HUES6 (cell line): ENCODE results near the gene KRTAP4-11.
"Not testable (repeated sequence)": the region's sequence is repeated elsewhere in the genome, so short reads cannot be mapped to it uniquely, and the experiment has no call there.

Experiments used
- H3K27ac ChIP-seq: 2 replicates; pipeline ENCODE4 v1.7.0; 2013; ENCODE audit warnings: low read depth, mild to moderate bottlenecking, low read length, inconsistent platforms
- H3K27me3 ChIP-seq: 2 replicates; pipeline ENCODE4 v1.6.1; 2013; ENCODE audit warnings: low read length; ENCODE audit not compliant: control insufficient read depth, insufficient read depth
- H3K36me3 ChIP-seq: 2 replicates; pipeline ENCODE4 v1.6.1; 2013; ENCODE audit warnings: low read length; ENCODE audit not compliant: control insufficient read depth, insufficient read depth
- H3K4me1 ChIP-seq: 2 replicates; pipeline ENCODE4 v1.6.1; 2013; ENCODE audit warnings: low read length; ENCODE audit not compliant: control insufficient read depth, insufficient read depth
- H3K4me3 ChIP-seq: 2 replicates; pipeline ENCODE4 v1.5.1; 2013; ENCODE audit warnings: low read depth, low read length
- H3K9ac ChIP-seq: one replicate; pipeline ENCODE4 v1.6.1; 2013; ENCODE audit warnings: mild to moderate bottlenecking, low read length
- H3K9me3 ChIP-seq: 2 replicates; pipeline ENCODE4 v1.6.1; 2013; ENCODE audit warnings: low read depth, low read length; ENCODE audit not compliant: control insufficient read depth, insufficient read depth

Gene KRTAP4-11

GRCh38 chr17:41123292-41123990, 5.3 kb upstream of the KRTAP4-11 start:
- not testable (repeated sequence) for H3K9me3 ChIP-seq, H3K9ac ChIP-seq, H3K4me3 ChIP-seq, H3K36me3 ChIP-seq, H3K27ac ChIP-seq, H3K27me3 ChIP-seq, H3K4me1 ChIP-seq

GRCh38 chr17:41121742-41122141, 3.6 kb upstream of the KRTAP4-11 start:
- no peak overlapping the region for H3K9ac ChIP-seq
- no peaks in the 10 kb centered on the region for H3K36me3 ChIP-seq
- no peaks in the 10 kb centered on the region for H3K27me3 ChIP-seq
- H3K4me1 ChIP-seq, result no peaks in the 10 kb centered on the region
- H3K9me3 ChIP-seq, result no peaks in the 10 kb centered on the region
- H3K27ac ChIP-seq, result no peak overlapping the region
- no peak overlapping the region for H3K4me3 ChIP-seq

- not testable (repeated sequence) for H3K9me3 ChIP-seq, H3K4me1 ChIP-seq, H3K9ac ChIP-seq, H3K27ac ChIP-seq, H3K36me3 ChIP-seq, H3K4me3 ChIP-seq, H3K27me3 ChIP-seq
Measured at GRCh38 chr17:41119696-41120690, 1.8 kb upstream of the KRTAP4-11 start.

- no peak overlapping the region for H3K27ac ChIP-seq
- peaks cover 8% of the 10 kb centered on the region for H3K9me3 ChIP-seq
Measured at GRCh38 chr17:41118721-41119120, 548 bp upstream of the KRTAP4-11 start.

GRCh38 chr17:41116297-41116696, 1.9 kb downstream of the KRTAP4-11 start:
- H3K9me3 ChIP-seq, result peaks cover 22% of the 10 kb centered on the region

More at GRCh38 chr17:41118721-41119120, 548 bp upstream of the KRTAP4-11 start:
- Histone ChIP-seq H3K36me3 (no peaks in the 10 kb centered on the region), H3K27me3 (no peaks in the 10 kb centered on the region), H3K4me3 (no peak overlapping the region), H3K9ac (no peak overlapping the region), H3K4me1 (no peaks in the 10 kb centered on the region)

GRCh38 chr17:41111151-41111885, 6.9 kb downstream of the KRTAP4-11 start:
- Histone ChIP-seq H3K4me1 (peaks cover 8% of the 10 kb centered on the region; the same call in 1 of the 2 replicates), H3K27ac (no peak overlapping the region), H3K9me3 (peaks cover 27% of the 10 kb centered on the region), H3K36me3 (no peaks in the 10 kb centered on the region), H3K9ac (no peak overlapping the region), H3K4me3 (no peak overlapping the region), H3K27me3 (no peaks in the 10 kb centered on the region)

More at GRCh38 chr17:41116297-41116696, 1.9 kb downstream of the KRTAP4-11 start:
- Histone ChIP-seq H3K36me3 (no peaks in the 10 kb centered on the region), H3K4me3 (no peak overlapping the region), H3K27me3 (no peaks in the 10 kb centered on the region), H3K27ac (no peak overlapping the region), H3K9ac (no peak overlapping the region), H3K4me1 (no peaks in the 10 kb centered on the region)

- not testable (repeated sequence) for H3K27ac ChIP-seq, H3K36me3 ChIP-seq, H3K4me3 ChIP-seq, H3K4me1 ChIP-seq, H3K27me3 ChIP-seq, H3K9ac ChIP-seq
- H3K9me3 ChIP-seq, result peaks cover 20% of the 10 kb centered on the region
Measured at GRCh38 chr17:41108728-41109386, 9.3 kb downstream of the KRTAP4-11 start.

GRCh38 chr17:41107941-41108450, 10.2 kb downstream of the KRTAP4-11 start:
- H3K27ac ChIP-seq, result no peak overlapping the region
- H3K9me3 ChIP-seq, result peaks cover 16% of the 10 kb centered on the region
- H3K9ac ChIP-seq, result no peak overlapping the region
- H3K4me1 ChIP-seq, result peaks cover 8% of the 10 kb centered on the region; the same call in 1 of the 2 replicates
- H3K27me3 ChIP-seq, result no peaks in the 10 kb centered on the region
- no peak overlapping the region for H3K4me3 ChIP-seq
- no peaks in the 10 kb centered on the region for H3K36me3 ChIP-seq

- not testable (repeated sequence) for H3K4me1 ChIP-seq, H3K36me3 ChIP-seq, H3K9ac ChIP-seq, H3K4me3 ChIP-seq, H3K27me3 ChIP-seq, H3K9me3 ChIP-seq, H3K27ac ChIP-seq
Measured at GRCh38 chr17:41105347-41105746, 12.8 kb downstream of the KRTAP4-11 start, which contains the start of gene KRTAP4-9. KRTAP4-9 (plus strand) TSS chr17:41105389; CDS start chr17:41105389, 0 bp downstream.

- not testable (repeated sequence) for H3K9ac ChIP-seq, H3K4me1 ChIP-seq, H3K27ac ChIP-seq, H3K27me3 ChIP-seq, H3K36me3 ChIP-seq, H3K9me3 ChIP-seq, H3K4me3 ChIP-seq
Measured at GRCh38 chr17:41104386-41105038, 13.7 kb downstream of the KRTAP4-11 start.
